NCI-H128 (cell line): ENCODE results near the gene NUDT3.
"Not testable (repeated sequence)": the region's sequence is repeated elsewhere in the genome, so short reads cannot be mapped to it uniquely, and the experiment has no call there.

Experiments
- DNase-seq: peaks from one replicate; lab custom pipeline; 2025; ENCODE audit not compliant: unreplicated experiment; lab: John Stamatoyannopoulos, UW

NUDT3 gene

DNA sequence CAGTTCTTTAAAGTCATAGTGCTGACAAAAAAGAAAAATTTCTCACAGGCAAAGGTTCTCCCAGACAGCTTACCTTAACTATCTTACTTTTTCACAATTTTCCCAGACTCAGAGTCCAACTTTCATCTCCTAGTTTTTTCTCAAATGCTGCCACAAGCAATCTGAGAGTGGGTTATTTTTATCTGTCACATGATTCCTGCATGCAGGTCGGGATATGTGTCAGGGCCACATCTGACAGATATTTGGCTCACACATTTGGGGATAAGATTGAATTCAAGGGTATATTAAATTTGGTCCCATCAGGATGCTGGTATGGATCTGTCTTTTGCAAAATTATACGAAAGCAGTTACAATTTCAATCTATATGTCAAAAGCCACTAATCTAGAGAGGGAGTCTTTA, 93.5 kb downstream of the NUDT3 start:
- no peak for DNase-seq

DNA sequence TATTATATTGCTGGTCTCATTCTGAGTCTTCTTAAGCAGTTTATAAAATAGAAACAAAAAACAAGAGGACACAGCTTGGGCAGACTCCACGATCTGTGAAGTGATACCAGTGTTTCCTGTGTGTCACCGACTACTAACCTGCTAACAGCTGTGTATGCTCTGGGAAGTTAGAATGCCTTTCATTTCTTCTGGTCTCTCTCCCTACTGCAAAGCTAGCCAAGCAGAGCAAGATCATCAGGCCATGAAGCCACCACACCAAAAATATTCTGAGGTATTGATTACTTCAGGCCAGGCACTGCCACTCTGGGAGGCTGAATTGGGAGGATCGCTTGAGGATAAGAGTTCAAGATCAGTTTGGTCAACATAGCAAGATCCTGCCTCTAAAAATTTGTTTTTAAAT, 96.7 kb downstream of the NUDT3 start:
- no peak for DNase-seq

DNA sequence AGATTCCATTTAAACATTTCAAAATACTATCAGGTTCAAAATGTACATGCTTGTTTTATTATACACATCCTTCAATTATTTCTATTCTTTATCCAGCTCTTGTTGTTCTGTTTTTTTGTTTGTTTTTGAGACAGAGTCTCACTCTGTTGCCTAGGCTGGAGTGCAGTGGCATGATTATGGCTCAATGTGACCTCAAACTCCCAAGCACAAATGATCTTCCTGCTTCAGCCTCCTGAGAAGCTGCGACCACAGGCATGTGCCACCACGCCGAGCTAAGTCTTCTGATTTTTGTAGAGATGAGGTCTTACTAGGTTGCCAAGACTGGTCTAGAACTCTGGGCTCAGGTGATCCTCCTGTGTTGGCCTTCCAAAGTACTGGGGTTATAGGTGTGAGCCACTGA, 99.5 kb downstream of the NUDT3 start:
- no peak for DNase-seq

DNA sequence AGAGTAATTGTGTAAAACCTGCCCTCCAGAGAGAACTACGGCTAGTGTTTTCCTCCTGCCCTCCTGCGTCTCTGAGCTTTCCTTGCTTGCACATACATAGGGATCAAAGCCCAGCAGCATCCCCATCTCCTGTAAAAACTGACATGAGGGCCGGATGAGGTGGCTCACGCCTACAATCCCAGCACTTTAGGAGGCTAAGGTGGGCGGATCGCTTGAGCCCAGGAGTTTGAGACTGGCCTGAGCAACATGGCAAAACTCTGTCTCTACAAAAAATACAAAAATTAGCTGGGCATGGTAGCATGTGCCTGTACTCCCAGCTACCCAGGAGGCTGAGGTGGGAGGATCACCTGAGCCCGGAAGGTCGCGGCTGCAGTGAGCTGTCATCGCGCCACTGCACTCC, 103.3 kb downstream of the NUDT3 start:
- no peak for DNase-seq

DNA sequence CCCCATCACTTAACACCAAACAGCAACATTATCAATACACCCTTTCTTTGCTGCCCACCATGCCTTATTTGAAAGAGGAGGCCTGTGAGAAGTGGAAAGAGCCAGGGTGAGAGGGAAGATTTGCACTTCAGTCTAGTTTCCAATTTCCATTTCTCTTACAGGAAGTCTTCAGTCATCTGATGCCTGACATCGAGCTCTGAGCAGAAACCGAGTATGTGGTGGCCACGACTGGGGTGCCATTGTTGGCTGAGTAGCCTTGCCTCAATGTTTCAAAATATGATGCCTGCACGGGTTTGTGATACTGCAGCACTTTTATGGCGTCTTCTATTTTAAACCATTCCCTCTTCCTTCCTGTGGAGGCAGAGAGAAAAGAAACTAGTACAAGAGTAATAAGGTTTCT, 103.9 kb downstream of the NUDT3 start:
- DNase-seq = no peak

DNA sequence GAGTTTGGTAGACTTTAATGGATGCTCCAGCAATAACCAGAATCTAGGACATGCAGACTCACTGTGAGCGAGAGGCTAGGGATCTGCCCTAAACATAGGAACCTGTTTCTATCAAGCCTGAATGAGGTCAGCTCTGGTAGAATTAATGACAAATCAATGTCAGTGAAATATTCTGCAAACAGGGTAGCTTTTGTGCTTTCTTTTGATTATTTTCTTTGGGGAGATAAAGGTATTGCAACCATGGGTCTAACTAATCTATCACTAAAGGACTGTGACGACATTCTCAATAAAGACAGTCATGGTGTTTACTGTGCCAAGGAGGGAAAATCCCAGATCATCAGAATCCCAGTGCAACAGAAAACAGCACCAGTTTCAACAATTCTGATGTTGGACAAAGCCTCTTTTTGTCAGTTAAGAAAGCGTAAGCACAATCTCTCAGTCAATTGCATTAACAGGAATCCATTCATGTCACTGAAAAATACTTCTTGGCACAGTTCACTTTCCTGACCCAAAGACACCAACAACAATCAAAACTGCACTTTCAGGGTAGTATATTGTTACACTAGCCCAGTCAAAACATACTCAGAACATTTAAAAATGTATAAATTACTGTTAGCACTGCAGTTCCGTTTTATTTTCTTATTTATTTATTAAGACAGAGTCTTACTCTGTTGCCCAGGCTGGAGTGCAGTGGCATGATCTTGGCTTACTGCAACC, 106.9 kb downstream of the NUDT3 start:
- DNase-seq = no peak

DNA sequence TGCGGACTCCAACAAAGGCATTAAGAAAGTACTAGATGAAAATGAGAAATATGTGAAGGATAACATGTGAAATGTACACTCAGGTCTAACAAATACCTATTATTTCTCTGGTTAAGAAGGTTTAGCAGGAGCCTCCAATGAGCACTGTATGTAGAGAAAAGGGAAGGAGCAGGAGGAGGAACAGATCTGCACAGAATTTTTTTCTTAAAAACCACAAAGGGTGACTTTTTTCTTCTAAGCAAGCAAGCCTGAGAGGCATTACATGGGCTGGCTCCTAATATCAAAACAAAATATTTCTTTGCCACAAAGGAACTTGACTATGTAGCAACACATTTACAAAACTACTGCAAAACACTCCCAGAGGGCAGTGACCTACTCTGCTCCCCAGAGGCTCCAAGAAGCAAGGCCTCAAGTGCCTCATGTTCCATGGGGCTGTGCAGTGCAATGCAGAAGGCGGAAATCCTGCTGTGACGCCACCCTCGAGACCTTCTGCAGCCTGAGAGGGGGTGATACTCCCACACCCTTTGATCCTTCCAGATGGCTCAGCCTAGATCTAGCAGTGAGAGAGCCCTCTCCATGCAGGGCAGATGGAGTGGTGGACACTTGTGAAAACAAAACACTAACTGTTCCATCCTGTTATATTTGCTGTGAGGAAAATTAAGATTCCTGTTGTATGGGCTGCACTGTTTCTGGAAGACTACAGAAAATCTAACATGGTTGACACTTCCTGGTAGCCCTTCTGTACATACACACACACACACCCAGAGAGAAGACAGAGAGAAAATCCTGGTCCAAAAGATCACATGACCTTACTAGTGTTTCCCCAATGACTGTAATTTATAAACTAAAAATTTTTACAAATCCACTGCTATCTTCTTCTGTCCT, 107.7 kb downstream of the NUDT3 start:
- DNase-seq = no peak

DNA sequence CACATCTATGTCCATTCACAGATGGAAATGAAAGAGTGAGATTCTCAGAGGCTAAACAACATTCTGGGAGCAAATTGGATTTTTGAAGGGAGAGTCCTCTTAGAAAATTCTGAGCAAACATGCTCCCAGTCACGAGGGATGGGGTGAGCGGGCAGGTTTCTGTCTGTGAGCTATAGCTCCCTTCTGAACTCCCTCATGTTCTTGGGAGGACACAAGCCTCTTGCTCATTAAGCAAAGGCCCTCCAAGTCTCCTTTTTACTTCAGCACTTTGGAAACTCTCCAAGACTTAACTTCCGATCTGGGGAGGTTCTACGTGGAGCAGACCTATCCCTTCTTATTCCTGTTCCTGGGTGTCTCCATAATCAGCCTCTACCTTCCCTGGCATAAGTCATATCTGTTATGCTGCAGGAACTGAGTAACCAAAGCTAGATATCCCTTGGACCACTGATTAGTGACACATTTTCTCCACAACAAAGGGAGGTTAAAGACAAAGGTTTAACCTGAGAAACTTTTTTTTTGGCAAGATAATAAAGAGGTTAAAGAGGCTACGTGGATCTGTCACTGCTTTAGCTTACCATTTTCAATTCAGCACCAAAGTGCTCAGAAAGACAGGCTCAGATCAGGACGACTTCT, 110.7 kb downstream of the NUDT3 start:
- no peak for DNase-seq

DNA sequence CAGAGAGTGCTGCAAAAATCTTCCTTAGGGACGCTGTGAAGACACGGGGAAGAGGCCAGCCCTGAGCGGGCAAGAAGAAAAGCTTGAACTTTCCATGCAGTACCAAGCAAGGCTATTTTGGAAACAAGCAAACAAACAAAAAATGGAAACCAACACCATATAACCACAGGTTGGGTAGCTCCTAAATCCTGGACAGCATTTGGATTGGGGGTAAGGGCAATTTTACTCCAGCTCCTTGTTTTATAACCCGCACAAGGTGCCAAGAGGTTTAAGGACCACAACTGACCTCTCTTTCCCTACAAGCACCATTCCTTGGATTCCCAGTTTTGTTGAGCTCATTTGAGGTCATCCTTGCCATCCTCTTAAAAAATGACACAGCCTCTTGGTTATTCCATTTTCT, 112.3 kb downstream of the NUDT3 start:
- DNase-seq = no peak

DNA sequence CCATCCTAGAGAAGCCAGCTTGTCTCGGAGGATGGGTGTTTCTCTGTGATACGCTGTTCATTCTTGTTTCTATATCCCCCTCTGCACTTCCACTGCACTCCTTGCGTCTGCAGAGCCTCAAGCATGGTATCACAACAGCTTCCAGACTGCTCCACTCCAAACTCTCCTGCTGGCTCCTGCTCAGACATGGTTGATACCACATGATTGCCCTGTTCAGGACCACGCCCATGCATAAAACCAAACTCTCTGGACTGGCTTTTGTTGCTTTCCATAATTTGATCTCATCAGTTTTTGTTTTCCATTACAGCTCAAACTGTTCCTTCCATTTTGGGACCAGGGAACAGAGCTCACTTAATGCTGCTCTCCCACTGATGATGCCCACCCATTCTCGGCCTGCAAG, 113.6 kb downstream of the NUDT3 start:
- DNase-seq = no peak

DNA sequence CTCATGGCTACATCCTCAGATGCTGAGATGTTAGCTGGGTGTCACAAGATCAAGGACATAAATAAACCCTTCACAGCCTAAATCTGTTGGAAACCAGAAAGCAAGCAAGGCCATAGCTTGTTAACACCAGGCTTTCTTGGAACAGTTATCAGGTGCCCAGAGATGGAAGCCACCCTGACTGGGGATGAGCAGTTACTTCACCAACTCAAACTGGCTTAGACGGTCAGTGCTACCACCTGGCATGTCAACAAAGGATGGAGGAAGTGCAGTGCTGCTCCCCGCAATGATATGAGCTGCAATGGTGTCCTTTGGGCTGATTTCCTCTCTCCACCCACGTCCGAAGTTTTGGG, 114.7 kb downstream of the NUDT3 start:
- DNase-seq = no peak

DNA sequence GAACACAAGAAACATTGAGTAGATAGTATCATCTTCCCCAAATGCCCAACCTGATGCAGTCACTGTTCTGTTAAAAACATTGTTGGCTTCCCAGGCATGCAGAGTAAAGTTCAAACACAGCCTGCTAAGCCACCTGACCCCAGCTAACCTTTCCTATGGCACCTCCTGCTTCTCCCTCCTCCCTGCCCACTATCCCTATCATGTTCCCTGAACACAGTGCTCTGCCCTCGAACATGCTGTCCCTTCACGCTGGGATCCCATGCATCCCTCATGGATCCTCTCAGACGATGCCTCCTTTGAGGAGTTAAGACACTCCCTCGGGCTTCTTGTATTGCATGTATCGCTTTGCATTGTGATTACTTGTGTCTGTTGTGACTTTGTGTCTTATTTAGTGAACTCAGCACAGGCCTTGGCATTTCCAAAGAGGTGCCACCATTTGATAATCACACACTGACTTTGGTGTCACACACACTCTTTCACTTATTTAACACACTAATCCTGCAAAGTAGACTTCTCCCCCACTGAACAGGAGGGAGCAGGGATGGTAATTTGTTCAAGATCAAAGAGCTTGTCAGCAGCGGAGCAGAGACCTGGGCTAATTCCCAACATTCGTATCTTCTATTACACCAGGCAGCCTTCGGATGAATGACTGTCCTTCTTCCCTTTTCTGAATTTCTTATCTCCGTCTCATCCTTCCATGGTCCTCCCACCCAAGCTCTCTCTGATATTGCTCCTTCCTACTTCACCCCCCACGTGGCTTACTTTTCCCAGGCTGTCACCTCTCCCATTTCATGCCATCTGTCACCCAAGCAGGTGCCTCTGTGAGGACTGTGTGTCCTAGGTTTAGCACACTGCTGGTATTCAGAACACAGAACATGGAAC, 115.3 kb downstream of the NUDT3 start:
- DNase-seq = no peak

DNA sequence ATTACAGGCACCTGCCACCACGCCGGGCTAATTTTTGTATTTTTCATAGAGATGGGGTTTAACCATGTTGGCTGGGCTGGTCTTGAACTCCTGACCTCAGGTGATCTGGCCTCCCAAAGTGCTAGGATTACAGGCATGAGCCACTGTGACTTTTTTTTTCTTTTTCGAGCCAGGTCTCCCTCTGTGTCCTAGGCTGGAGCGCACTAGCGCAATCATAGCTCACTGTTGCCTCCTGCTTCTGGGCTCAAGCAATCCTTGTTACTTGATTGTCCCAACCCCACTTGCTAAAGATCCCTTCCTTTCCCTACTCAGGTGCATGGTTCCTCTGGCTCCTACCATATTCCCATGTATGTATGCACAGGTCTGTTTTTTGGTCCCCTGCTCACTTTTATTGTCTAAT, 116.3 kb downstream of the NUDT3 start:
- DNase-seq = no peak

DNA sequence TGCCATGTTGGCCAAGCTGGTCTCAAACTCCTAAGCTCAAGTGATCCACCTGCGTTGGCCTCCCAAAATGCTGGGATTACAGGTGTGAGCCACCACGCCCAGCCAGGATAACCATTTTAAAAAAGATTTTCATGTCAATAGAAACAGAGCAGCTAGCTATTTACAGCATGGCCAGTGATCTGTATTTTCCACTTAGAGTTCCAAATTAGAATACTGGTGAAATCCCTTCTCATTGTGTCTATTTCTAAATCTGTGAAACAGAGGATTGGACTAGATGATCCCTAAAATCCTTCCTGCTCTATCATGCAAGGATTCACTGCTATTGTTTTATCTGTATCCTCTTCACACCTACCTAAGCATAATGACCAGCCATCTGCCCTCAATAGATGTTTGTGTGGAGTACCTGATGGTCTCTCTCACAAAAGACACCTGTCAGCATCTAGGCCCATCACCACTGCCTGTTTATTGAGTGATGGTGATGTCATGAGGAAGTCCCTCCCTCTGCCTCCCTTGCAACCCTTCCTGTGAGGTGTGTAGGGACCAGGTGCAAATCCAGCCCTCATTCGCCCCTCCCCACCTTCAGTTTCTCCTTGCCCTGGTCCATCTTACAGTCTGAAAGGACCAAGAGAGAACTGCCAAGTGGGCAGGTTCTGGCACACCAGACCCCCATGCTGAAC, 117.2 kb downstream of the NUDT3 start:
- DNase-seq = no peak

DNA sequence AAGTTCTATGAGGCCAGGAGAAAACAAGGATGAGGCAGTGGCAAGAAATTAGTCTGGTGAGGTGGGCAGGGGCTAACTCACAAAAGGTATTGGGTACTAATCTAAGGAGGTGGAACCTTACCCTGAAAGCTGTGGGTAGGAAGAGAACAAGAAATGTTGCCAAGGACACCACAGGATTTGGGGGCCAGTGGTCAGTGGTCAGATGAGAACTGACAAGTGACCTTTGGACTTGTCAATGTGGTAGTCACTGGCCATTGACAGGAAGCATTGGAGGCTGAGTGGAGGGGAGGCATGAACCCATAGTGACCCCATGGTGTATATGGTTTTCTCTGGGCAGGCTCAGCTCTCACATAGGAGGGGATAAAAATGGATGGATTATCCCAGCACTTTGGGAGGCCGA, 118.3 kb downstream of the NUDT3 start:
- DNase-seq = no peak

DNA sequence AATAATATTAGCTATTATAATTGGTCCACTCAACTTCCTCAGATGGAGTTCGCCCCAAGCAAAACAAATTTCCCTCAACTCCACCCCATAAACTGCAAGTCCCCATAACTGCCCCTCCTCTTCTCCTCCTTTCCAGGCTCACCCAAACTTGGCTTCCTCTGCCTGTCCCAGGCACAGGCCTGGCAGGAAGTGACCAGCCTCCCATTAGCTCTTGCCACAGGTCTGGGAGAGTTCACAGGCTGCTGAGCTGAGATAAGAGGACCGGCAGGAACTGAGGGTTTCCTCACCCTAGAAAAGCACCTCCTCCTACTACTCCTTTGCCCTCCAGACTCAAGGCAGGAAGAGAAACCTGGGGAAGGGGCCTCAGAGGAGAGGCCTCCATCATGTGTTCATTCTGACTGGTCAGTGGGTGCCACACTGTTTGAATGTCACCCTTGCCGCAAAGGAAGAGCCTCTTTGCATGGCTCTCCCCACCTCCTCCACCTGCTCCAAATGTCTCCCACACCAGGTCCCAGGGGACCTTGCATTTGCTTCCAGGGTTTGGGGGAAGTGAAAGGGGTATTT, 119.1 kb downstream of the NUDT3 start:
- DNase-seq = no peak

DNA sequence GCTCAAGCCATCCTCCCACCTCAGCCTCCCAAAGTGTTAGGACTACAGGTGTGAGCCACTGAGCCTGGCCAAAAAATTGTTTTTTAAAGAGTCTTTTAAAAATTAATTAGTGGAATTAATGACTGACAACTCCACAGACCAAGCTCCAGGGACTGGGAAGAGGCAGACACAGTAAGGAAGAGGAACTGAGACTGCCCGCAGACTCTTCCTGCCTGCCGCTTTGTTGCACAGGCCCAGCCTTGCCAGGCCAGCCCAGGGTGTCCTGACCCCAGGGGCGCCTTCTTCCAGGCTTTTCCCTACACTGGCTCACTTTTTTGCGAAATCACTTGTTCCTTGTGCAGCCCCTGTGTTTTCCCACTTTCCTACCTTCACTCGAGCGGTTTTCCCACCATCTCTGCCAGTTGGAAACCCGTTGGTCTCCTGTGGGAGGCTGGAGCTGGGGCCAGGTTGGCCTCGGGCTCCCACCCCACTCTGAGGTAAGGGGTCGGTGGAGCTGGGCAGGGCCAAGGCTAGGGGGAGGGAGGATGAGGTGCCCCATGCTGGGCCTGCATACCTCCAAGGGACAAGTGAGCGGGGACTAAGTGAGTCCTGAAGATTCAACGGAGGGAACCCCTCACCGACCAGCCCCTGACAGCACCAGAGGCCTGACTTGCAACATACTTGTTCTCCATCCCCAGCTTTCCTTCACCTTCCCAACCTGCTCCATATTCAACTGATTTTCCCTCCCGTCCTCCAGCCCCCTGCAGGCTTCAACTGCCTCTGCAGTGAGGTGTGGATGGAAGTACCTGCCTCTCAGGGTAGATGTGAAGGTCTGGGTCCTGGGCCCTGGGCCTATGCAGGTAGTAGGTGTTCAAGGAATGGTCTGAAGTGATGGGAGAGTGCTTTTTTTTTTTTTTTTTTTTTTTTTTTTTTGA, 120.2 kb downstream of the NUDT3 start:
- no peak for DNase-seq

DNA sequence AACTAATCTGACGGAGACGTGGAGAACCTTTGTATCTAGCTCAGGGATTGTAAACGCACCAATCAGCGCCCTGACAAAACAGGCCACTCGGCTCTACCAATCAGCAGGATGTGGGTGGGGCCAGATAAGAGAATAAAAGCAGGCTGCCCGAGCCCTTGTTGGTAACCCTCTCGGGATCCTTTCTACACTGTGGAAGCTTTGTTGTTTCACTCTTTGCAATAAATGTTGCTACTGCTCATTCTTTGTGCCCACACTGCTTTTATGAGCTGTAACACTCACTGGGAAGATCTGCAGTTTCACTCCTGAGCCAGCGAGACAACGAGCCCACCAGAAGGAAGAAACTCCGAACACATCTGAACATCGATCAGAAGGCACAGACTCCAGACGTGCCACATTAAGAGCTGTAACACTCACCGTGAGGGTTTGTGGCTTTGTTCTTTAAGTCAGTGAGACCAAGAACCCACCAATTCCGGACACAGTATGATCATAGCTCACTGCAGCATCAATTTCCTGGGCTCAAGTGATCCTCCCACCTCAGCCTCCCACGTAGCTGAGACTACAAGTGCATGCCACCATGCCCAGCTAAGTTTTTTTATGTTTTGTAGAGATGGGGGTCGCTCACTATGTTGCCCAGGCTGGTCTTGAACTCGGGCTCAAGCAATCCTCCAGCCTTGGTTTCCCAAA, 122.7 kb downstream of the NUDT3 start:
- not testable (repeated sequence) for DNase-seq

DNA sequence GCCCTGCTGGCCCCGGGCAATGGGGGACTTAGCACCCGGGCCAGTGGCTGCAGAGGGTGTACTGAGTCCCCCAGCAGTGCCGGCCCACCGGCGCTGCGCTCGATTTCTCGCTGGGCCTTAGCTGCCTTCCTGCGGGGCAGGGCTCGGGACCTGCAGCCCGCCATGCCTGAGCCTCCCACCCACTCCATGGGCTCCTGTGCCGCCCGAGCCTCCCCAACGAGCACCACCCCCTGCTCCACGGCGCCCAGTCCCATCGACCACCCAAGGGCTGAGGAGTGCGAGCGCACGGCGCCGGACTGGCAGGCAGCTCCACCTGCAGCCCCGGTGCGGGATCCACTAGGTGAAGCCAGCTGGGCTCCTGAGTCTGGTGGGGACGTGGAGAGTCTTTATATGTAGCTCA, 123.3 kb downstream of the NUDT3 start:
- not testable (repeated sequence) for DNase-seq
